GM19397 (cell line): Measurements from ENCODE around the gene SGPL1.
"Not testable (repeated sequence)": the region's sequence is repeated elsewhere in the genome, so short reads cannot be mapped to it uniquely, and the experiment has no call there.

Experiments used
- ATAC-seq: cut with Tn5 transposase; IDR thresholded peaks from one replicate; pipeline ENCODE4 v1.9.1; 2021; ENCODE audit warnings: mild to moderate bottlenecking, moderate library complexity; ENCODE audit not compliant: unreplicated experiment

SGPL1 gene

GRCh38 chr10:70837660-70838059 is 21.9 kb downstream of the SGPL1 start:
- no peak for ATAC-seq

GRCh38 chr10:70838270-70838805 is 22.6 kb downstream of the SGPL1 start:
- no peak for ATAC-seq

- ATAC-seq, result no peak
These were observed 25.1 kb downstream of the SGPL1 start for GRCh38 chr10:70840836-70841235.

GRCh38 chr10:70843333-70843732 is 27.6 kb downstream of the SGPL1 start:
- no peak for ATAC-seq

- ATAC-seq, result no peak
These were observed 28.2 kb downstream of the SGPL1 start for GRCh38 chr10:70843776-70844489.

GRCh38 chr10:70845256-70845655 is 29.5 kb downstream of the SGPL1 start:
- ATAC-seq, result no peak

GRCh38 chr10:70845816-70846215 is 30.1 kb downstream of the SGPL1 start:
- ATAC-seq, result no peak

- no peak for ATAC-seq
These were observed 31.0 kb downstream of the SGPL1 start for GRCh38 chr10:70846795-70847194.

- ATAC-seq, result no peak
These were observed 32.1 kb downstream of the SGPL1 start for GRCh38 chr10:70847659-70848360.

- no peak for ATAC-seq
These were observed 33.9 kb downstream of the SGPL1 start for GRCh38 chr10:70849582-70850016.

GRCh38 chr10:70850097-70850496 is 34.3 kb downstream of the SGPL1 start:
- no peak for ATAC-seq

- ATAC-seq, result no peak
These were observed 36.1 kb downstream of the SGPL1 start for GRCh38 chr10:70851597-70852475.

- no peak for ATAC-seq
These were observed 37.3 kb downstream of the SGPL1 start for GRCh38 chr10:70853038-70853437.

- ATAC-seq, result no peak
These were observed 37.7 kb downstream of the SGPL1 start for GRCh38 chr10:70853457-70853856.

- no peak for ATAC-seq
These were observed 40.7 kb downstream of the SGPL1 start for GRCh38 chr10:70856454-70856853.

- no peak for ATAC-seq
These were observed 43.0 kb downstream of the SGPL1 start for GRCh38 chr10:70858759-70859158.

GRCh38 chr10:70861495-70862197 is 45.9 kb downstream of the SGPL1 start:
- ATAC-seq, result not testable (repeated sequence)

- no peak for ATAC-seq
These were observed 47.9 kb downstream of the SGPL1 start for GRCh38 chr10:70863470-70864160.

GRCh38 chr10:70864935-70865334 is 49.2 kb downstream of the SGPL1 start:
- no peak for ATAC-seq

GRCh38 chr10:70866424-70866823 is 50.7 kb downstream of the SGPL1 start:
- ATAC-seq, result no peak
